Natural killer cell (primary cell): ENCODE results near the gene BEX4. TPM values are rescaled to one million over a fixed set of nuclear protein-coding genes. Genes with fewer than 3 reads are reported as not detected.
"Not testable (repeated sequence)": the region's sequence is repeated elsewhere in the genome, so short reads cannot be mapped to it uniquely, and the experiment has no call there.

Experiments used
- ATAC-seq, 3 donors: fragments of 150-1000 bp in 2 of 3; fragments of 200-7000 bp in 1 of 3; cut with Tn5 transposase; 1 replicate in 1 of 3; 2 replicates in 2 of 3; pipeline ENCODE4 v1.10.0; 2021; ENCODE audit warnings: mild to moderate bottlenecking in 2 of 3, moderate library complexity in 2 of 3
- DNase-seq, 2 donors: peaks; one replicate each; pipeline versions ENCODE4 v3.0.0 to v3.0.0-alpha.2; 2013 to 2021; ENCODE audit warnings: mixed read lengths in 1 of 2
- H3K27ac ChIP-seq: one replicate; pipeline ENCODE4 v1.5.1; 2013; ENCODE audit warnings: mild to moderate bottlenecking, low read length
- H3K27me3 ChIP-seq: one replicate; pipeline ENCODE4 v1.6.1; 2013; ENCODE audit warnings: low read length; ENCODE audit not compliant: control insufficient read depth, insufficient read depth
- H3K36me3 ChIP-seq: one replicate; pipeline ENCODE4 v1.6.1; 2013; ENCODE audit warnings: low read length; ENCODE audit not compliant: control insufficient read depth, insufficient read depth
- H3K4me1 ChIP-seq: one replicate; pipeline ENCODE4 v1.6.1; 2013; ENCODE audit warnings: low read length; ENCODE audit not compliant: control insufficient read depth, insufficient read depth
- H3K4me3 ChIP-seq: one replicate; pipeline ENCODE4 v1.5.1; 2013; ENCODE audit warnings: low read length
- H3K9me3 ChIP-seq: one replicate; pipeline ENCODE4 v1.6.1; 2013; ENCODE audit warnings: low read length; ENCODE audit not compliant: control insufficient read depth, insufficient read depth
- H3K27ac Mint-ChIP-seq, 2 donors: one replicate each; pipeline ENCODE4 v1.8.0; 2022; ENCODE audit warnings: mild to moderate bottlenecking in 2 of 2, mixed read lengths in 2 of 2, moderate library complexity in 1 of 2
- H3K27me3 Mint-ChIP-seq, 2 donors: one replicate each; pipeline ENCODE4 v1.8.0; 2022; ENCODE audit warnings: low read depth in 2 of 2, mixed read lengths in 2 of 2
- H3K36me3 Mint-ChIP-seq: one replicate; pipeline ENCODE4 v1.8.0; 2022; ENCODE audit warnings: mixed read lengths
- H3K4me1 Mint-ChIP-seq, 2 donors: one replicate each; pipeline ENCODE4 v1.8.0; 2022; ENCODE audit warnings: mixed read lengths in 2 of 2
- H3K4me3 Mint-ChIP-seq: one replicate; pipeline ENCODE4 v1.8.0; 2022; ENCODE audit warnings: mild to moderate bottlenecking, moderate library complexity, mixed read lengths
- H3K9me3 Mint-ChIP-seq, 2 donors: one replicate each; pipeline ENCODE4 v1.8.0; 2022; ENCODE audit warnings: mixed read lengths in 2 of 2
- CTCF ChIP-seq: fragments of 200-600 bp; IDR thresholded peaks from one replicate; pipeline ENCODE4 v1.8.0; 2022; ENCODE audit warnings: antibody characterized with exemption
- WGBS: methylation state at CpG from one replicate; pipeline ENCODE4 v1.1.7; 2013; ENCODE audit warnings: missing lambda C conversion rate; ENCODE audit not compliant: insufficient coverage; 5-methylcytosine and 5-hydroxymethylcytosine counted together
- intact Hi-C: fragments of 100-400 bp; cut with micrococcal nuclease; formaldehyde crosslinking; loops from one replicate; pipeline ENCODE4 v1.14.2; 2022
- total RNA-seq, 4 donors: library from RNA; stranded (reverse); fragments of 120-200 nt in 1 of 4; gene quantifications; one replicate each; pipeline versions ENCODE4 v1.2.3 to v1.2.4, GENCODE V29; 2013 to 2022

Gene BEX4
- 10 to 100 TPM; 30.8 to 53.4 (median 47.1) TPM for total RNA-seq
- total RNA-seq (2013) = 41.1 TPM

GRCh38 chrX:103214870-103215424, at the start of gene BEX4:
Gene BEX4, plus strand, starts transcription at chrX:103215108. Its CDS starts 1,046 bp downstream, at chrX:103216154.
- Histone ChIP-seq H3K4me3 (peak within 1 kb of the TSS; percentile 82), H3K36me3 (no peaks in the 10 kb centered on the region), H3K27ac (peak within 1 kb of the TSS; percentile 95), H3K27me3 (no peaks in the 10 kb centered on the region), H3K9me3 (no peaks in the 10 kb centered on the region), H3K4me1 (peaks cover 13% of the 10 kb centered on the region)
- Mint-ChIP-seq H3K4me3 (peak within 1 kb of the TSS; percentile 94), H3K9me3 (no peaks in the 10 kb centered on the region), H3K36me3 (no peaks in the 10 kb centered on the region), H3K4me1 (peaks cover 0 to 11% of the 10 kb centered on the region in 2 donors), H3K27ac (peak within 1 kb of the TSS; percentile 81 to 94), H3K27me3 (peaks cover 1 to 18% of the 10 kb centered on the region in 2 donors)
- DNase-seq = peak; percentile 80 to 89
- under 1% methylated on average over 43 of the region's 45 CpGs for WGBS
- intact Hi-C loops = loop anchor here (2.0 to 10.0 kb wide), 3 partner anchors 40 to 472 kb away; partner anchors contain the start of genes BEX2, MORF4L2 and TCEAL8
- ATAC-seq = peak; percentile 92 to 97 (median 94)
- no peak for TF ChIP-seq CTCF

- intact Hi-C loops = loop anchor here (10.0 kb wide), 1 partner anchor 1105 kb away; no protein-coding TSS in a partner anchor
- no peak overlapping the region for H3K4me3 ChIP-seq
- ATAC-seq (no peak), DNase-seq (no peak)
- Mint-ChIP-seq H3K4me1 (no peaks in the 10 kb centered on the region), H3K4me3 (no peak overlapping the region), H3K9me3 (no peaks in the 10 kb centered on the region), H3K27me3 (peaks cover 0 to 9% of the 10 kb centered on the region in 2 donors), H3K27ac (no peak overlapping the region), H3K36me3 (no peaks in the 10 kb centered on the region)
- no peaks in the 10 kb centered on the region for H3K27me3 ChIP-seq
- WGBS = 100% methylated on average over 1 of the region's 3 CpGs
- H3K4me1 ChIP-seq = no peaks in the 10 kb centered on the region
- no peak overlapping the region for H3K27ac ChIP-seq
- TF ChIP-seq CTCF = no peak
- no peaks in the 10 kb centered on the region for H3K36me3 ChIP-seq
- H3K9me3 ChIP-seq = no peaks in the 10 kb centered on the region
Observed at GRCh38 chrX:103170216-103170615, 44.7 kb upstream of the BEX4 start.

GRCh38 chrX:103171353-103171752, 43.6 kb upstream of the BEX4 start:
- Mint-ChIP-seq H3K36me3 (no peaks in the 10 kb centered on the region), H3K9me3 (no peaks in the 10 kb centered on the region), H3K4me3 (no peak overlapping the region), H3K4me1 (peaks cover 4 to 5% of the 10 kb centered on the region in 2 donors), H3K27me3 (peaks cover 3 to 15% of the 10 kb centered on the region in 2 donors), H3K27ac (no peak overlapping the region)
- H3K27ac ChIP-seq = no peak overlapping the region
- no peak for DNase-seq
- no peak for ATAC-seq
- TF ChIP-seq CTCF = no peak
- intact Hi-C loops = loop anchor here (10.0 kb wide), 1 partner anchor 1107 kb away; no protein-coding TSS in a partner anchor
- 83% methylated on average over 1 of the region's 2 CpGs for WGBS
- no peaks in the 10 kb centered on the region for H3K4me1 ChIP-seq
- no peaks in the 10 kb centered on the region for H3K36me3 ChIP-seq
- no peaks in the 10 kb centered on the region for H3K27me3 ChIP-seq
- H3K4me3 ChIP-seq = no peak overlapping the region
- H3K9me3 ChIP-seq = no peaks in the 10 kb centered on the region

- not testable (repeated sequence) for H3K4me3 ChIP-seq, H3K27me3 ChIP-seq, H3K9me3 ChIP-seq, DNase-seq, H3K4me1 ChIP-seq, ATAC-seq, H3K27ac Mint-ChIP-seq, H3K4me1 Mint-ChIP-seq, H3K9me3 Mint-ChIP-seq, H3K36me3 ChIP-seq, H3K36me3 Mint-ChIP-seq, H3K27ac ChIP-seq, H3K4me3 Mint-ChIP-seq
- intact Hi-C loops = loop anchor here (10.0 kb wide), 1 partner anchor 1110 kb away; no protein-coding TSS in a partner anchor
- H3K27me3 Mint-ChIP-seq = peaks cover 3 to 31% of the 10 kb centered on the region in 2 donors
- WGBS = 95% methylated on average over 2 of the region's 2 CpGs
Observed at GRCh38 chrX:103175256-103175655, 39.7 kb upstream of the BEX4 start.
